Brain microvascular endothelial cell (primary cell): ENCODE results near the gene SPEF1.
A peak's percentile ranks its signal among the peaks of the same experiment; 100 is the strongest.

Experiments used
- DNase-seq: peaks from one replicate; pipeline ENCODE4 v3.0.0-alpha.2; 2020
- H3K27ac ChIP-seq: fragments of 250-450 bp; sonication (Bioruptor Pico); 2 replicates; pipeline ENCODE4 v1.5.1; 2020; ENCODE audit warnings: mild to moderate bottlenecking, moderate library complexity
- H3K27me3 ChIP-seq: fragments of 250-450 bp; sonication (Bioruptor Pico); replicated peaks from 2 replicates; pipeline ENCODE4 v1.5.1; 2020; ENCODE audit warnings: mild to moderate bottlenecking
- H3K36me3 ChIP-seq: fragments of 250-450 bp; sonication (Bioruptor Pico); replicated peaks from 2 replicates; pipeline ENCODE4 v1.5.1; 2020; ENCODE audit warnings: mild to moderate bottlenecking
- H3K4me3 ChIP-seq: 2 replicates; pipeline ENCODE4 v1.5.1; 2011; ENCODE audit warnings: low read depth, mild to moderate bottlenecking, control low read depth, low read length, moderate library complexity
- in situ Hi-C: cut with HindIII; loops from 2 replicates; pipeline ENCODE4 v1.10.0; 2017; ENCODE audit warnings: low sequenced_read_pairs, low pct_ligation_motif_present
- TF ChIP-seq, protein P1 (sequence below): IDR thresholded peaks from 2 replicates; pipeline ENCODE4 v1.5.1; 2011; ENCODE audit warnings: low read depth, mild to moderate bottlenecking, moderate library complexity, low read length, control low read depth, inconsistent platforms; ENCODE audit errors: missing control alignments

The SPEF1 gene

GRCh38 chr20:3815703-3816315, 34.6 kb upstream of the SPEF1 start:
- H3K27me3 ChIP-seq: no peaks in the 10 kb centered on the region
- no peak overlapping the region for H3K4me3 ChIP-seq
- TF ChIP-seq, protein P1, sequence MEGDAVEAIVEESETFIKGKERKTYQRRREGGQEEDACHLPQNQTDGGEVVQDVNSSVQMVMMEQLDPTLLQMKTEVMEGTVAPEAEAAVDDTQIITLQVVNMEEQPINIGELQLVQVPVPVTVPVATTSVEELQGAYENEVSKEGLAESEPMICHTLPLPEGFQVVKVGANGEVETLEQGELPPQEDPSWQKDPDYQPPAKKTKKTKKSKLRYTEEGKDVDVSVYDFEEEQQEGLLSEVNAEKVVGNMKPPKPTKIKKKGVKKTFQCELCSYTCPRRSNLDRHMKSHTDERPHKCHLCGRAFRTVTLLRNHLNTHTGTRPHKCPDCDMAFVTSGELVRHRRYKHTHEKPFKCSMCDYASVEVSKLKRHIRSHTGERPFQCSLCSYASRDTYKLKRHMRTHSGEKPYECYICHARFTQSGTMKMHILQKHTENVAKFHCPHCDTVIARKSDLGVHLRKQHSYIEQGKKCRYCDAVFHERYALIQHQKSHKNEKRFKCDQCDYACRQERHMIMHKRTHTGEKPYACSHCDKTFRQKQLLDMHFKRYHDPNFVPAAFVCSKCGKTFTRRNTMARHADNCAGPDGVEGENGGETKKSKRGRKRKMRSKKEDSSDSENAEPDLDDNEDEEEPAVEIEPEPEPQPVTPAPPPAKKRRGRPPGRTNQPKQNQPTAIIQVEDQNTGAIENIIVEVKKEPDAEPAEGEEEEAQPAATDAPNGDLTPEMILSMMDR: no peak
- H3K27ac ChIP-seq: no peak overlapping the region
- no peaks in the 10 kb centered on the region for H3K36me3 ChIP-seq
- DNase-seq: no peak
- in situ Hi-C loops: no loop called here

DNA sequence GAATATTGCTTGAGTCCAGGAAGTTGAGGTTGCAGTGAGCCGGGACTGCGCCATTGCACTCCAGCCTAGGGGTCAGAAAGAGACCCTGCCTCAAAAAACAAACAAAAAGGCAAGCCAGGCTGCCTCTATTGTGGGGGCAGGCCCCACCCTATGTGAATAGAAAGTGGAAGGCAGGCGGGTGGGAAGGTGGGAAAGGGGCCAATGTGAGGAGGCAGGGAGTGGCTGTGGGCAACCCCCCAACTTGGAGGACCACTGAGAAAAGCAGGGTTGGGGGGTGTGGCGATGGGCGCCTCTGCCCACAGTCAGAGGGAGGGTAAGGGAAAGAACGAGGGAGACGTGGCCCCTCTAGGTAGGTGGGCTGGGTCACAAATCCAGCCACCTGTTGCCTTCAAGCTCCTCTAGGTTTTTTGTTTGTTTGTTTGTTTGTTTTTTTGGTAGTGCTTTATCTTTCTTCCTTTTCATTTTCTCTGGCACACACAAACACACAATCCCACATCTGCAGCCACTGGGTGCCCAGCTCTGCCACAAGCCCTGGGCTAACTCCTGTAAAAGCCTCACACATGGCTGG, 33.8 kb upstream of the SPEF1 start:
- TF ChIP-seq, protein P1: no peak
- no peaks in the 10 kb centered on the region for H3K27me3 ChIP-seq
- no peaks in the 10 kb centered on the region for H3K36me3 ChIP-seq
- in situ Hi-C loops: no loop called here
- H3K4me3 ChIP-seq: no peak overlapping the region
- H3K27ac ChIP-seq: no peak overlapping the region
- no peak for DNase-seq

- Histone ChIP-seq H3K4me3 (no peak overlapping the region), H3K27me3 (no peaks in the 10 kb centered on the region), H3K36me3 (no peaks in the 10 kb centered on the region), H3K27ac (no peak overlapping the region)
- TF ChIP-seq, protein P1: no peak
- in situ Hi-C loops: no loop called here
- DNase-seq: no peak
Observed at GRCh38 chr20:3813848-3814581, 32.8 kb upstream of the SPEF1 start.

GRCh38 chr20:3812975-3813847, 32.0 kb upstream of the SPEF1 start:
- Histone ChIP-seq H3K36me3 (no peaks in the 10 kb centered on the region), H3K27ac (no peak overlapping the region)
- TF ChIP-seq, protein P1: no peak

GRCh38 chr20:3812259-3812681, 31.0 kb upstream of the SPEF1 start:
- TF ChIP-seq, protein P1: no peak
- Histone ChIP-seq H3K36me3 (no peaks in the 10 kb centered on the region), H3K27ac (peak overlapping the region; percentile 84), H3K4me3 (no peak overlapping the region), H3K27me3 (no peaks in the 10 kb centered on the region)
- in situ Hi-C loops: no loop called here
- DNase-seq: no peak

More at GRCh38 chr20:3812975-3813847, 32.0 kb upstream of the SPEF1 start:
- no peak overlapping the region for H3K4me3 ChIP-seq
- in situ Hi-C loops: no loop called here
- no peaks in the 10 kb centered on the region for H3K27me3 ChIP-seq
- no peak for DNase-seq
